BJ (cell line): ENCODE results near the gene ADM2. TPM values are rescaled to one million over a fixed set of nuclear protein-coding genes. Genes with fewer than 3 reads are reported as not detected.
A peak's percentile ranks its signal among the peaks of the same experiment; 100 is the strongest.
"Not testable (repeated sequence)": the region's sequence is repeated elsewhere in the genome, so short reads cannot be mapped to it uniquely, and the experiment has no call there.

Source experiments
- CTCF ChIA-PET: fragments of 350-600 bp; formaldehyde crosslinking; extraction: SDS; loops from one replicate; lab custom pipeline; 2021; ENCODE audit warnings: antibody characterized with exemption, inconsistent platforms; lab: Yijun Ruan, JAX
- POLR2A ChIA-PET: fragments of 300-600 bp; sonication (Branson Sonifier 250); formaldehyde crosslinking; extraction: SDS; loops from one replicate; lab custom pipeline; 2021; ENCODE audit warnings: antibody characterized with exemption; lab: Charles Lee
- DNase-seq: peaks from one replicate; pipeline ENCODE4 v3.0.0-alpha.2; 2011; ENCODE audit warnings: low read depth
- H3K27me3 ChIP-seq: 2 replicates; pipeline ENCODE4 v1.6.0; 2011; ENCODE audit warnings: low read length; ENCODE audit not compliant: control insufficient read depth, insufficient read depth
- H3K36me3 ChIP-seq: 2 replicates; pipeline ENCODE4 v1.5.1; 2011; ENCODE audit warnings: low read length; ENCODE audit not compliant: control insufficient read depth, insufficient read depth
- H3K4me3 ChIP-seq: 2 replicates; pipeline ENCODE4 v1.5.1; 2011; ENCODE audit warnings: low read depth, mild to moderate bottlenecking, control low read depth, low read length
- polyA minus RNA-seq: library from RNA; depleted of rRNA, polyadenylated mRNA; stranded (reverse); fragments of >200 nt; gene quantifications from 2 replicates; pipeline ENCODE4 v1.2.3, GENCODE V29; 2011; rRNA and poly(A)+ RNA removed
- polyA plus RNA-seq: library from polyadenylated mRNA; depleted of rRNA; stranded (reverse); fragments of >200 nt; gene quantifications from 2 replicates; pipeline ENCODE4 v1.2.3, GENCODE V29; 2011; rRNA removed
- TF ChIP-seq, protein P1 (sequence below): IDR thresholded peaks from 2 replicates; pipeline ENCODE4 v1.5.1; 2011; ENCODE audit warnings: low read depth, mild to moderate bottlenecking, control low read depth, inconsistent platforms, low read length, moderate library complexity; ENCODE audit not compliant: insufficient read depth

Gene ADM2, protein sequence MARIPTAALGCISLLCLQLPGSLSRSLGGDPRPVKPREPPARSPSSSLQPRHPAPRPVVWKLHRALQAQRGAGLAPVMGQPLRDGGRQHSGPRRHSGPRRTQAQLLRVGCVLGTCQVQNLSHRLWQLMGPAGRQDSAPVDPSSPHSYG
- polyA plus RNA-seq (8.1 and 16.0 TPM in 2 replicates), polyA minus RNA-seq (6.8 and 7.8 TPM in 2 replicates)

DNA sequence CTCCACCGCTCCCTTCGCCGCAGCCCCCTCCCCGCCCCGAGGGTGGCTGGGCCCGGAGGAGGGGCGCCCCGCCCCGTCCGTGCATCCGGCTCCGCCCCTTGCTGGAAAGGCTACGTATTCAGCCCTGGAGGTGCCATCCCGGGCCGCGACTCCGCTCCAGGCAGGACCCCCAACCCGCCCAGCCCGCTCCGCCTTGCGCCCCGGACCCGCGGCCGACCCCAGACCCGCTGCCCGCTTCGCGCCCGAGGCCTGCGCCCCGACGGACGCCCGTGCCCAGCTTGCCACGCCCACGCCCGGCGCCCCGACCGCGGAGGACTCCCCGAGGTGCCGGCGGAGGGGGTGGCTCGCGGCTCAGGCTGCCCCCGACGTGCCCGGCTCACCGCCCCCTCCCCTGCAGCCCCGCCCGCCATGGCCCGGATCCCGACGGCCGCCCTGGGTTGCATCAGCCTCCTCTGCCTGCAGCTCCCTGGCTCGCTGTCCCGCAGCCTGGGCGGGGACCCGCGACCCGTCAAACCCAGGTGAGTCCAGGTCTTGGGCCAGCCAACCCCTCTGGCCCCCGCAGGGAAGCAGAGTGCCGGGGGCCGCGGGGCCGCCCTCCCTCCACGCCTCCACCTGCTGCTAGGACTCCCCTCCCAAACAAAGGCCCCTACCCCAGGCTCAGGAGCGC, at the start of gene ADM2:
Gene ADM2, plus strand, starts transcription at position 104 of the 667 bp plus-strand sequence. Its CDS starts 305 bp downstream, at position 409.
- peaks cover 8% of the 10 kb centered on the region; the same call in 1 of the 2 replicates for H3K27me3 ChIP-seq
- CTCF ChIA-PET, result interaction anchor here (1.3 kb wide), 1 partner anchor 15 kb away, joined by 3 read pairs; no protein-coding TSS in a partner anchor
- peaks cover 8% of the 10 kb centered on the region; the same call in 1 of the 2 replicates for H3K36me3 ChIP-seq
- POLR2A ChIA-PET, result interaction anchor here (0.6 kb wide), 1 partner anchor 78 kb away, joined by 6 read pairs; no protein-coding TSS in a partner anchor
- TF ChIP-seq, protein P1, sequence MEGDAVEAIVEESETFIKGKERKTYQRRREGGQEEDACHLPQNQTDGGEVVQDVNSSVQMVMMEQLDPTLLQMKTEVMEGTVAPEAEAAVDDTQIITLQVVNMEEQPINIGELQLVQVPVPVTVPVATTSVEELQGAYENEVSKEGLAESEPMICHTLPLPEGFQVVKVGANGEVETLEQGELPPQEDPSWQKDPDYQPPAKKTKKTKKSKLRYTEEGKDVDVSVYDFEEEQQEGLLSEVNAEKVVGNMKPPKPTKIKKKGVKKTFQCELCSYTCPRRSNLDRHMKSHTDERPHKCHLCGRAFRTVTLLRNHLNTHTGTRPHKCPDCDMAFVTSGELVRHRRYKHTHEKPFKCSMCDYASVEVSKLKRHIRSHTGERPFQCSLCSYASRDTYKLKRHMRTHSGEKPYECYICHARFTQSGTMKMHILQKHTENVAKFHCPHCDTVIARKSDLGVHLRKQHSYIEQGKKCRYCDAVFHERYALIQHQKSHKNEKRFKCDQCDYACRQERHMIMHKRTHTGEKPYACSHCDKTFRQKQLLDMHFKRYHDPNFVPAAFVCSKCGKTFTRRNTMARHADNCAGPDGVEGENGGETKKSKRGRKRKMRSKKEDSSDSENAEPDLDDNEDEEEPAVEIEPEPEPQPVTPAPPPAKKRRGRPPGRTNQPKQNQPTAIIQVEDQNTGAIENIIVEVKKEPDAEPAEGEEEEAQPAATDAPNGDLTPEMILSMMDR, result no peak
- DNase-seq, result no peak
- peak within 1 kb of the TSS; percentile 77 for H3K4me3 ChIP-seq

DNA sequence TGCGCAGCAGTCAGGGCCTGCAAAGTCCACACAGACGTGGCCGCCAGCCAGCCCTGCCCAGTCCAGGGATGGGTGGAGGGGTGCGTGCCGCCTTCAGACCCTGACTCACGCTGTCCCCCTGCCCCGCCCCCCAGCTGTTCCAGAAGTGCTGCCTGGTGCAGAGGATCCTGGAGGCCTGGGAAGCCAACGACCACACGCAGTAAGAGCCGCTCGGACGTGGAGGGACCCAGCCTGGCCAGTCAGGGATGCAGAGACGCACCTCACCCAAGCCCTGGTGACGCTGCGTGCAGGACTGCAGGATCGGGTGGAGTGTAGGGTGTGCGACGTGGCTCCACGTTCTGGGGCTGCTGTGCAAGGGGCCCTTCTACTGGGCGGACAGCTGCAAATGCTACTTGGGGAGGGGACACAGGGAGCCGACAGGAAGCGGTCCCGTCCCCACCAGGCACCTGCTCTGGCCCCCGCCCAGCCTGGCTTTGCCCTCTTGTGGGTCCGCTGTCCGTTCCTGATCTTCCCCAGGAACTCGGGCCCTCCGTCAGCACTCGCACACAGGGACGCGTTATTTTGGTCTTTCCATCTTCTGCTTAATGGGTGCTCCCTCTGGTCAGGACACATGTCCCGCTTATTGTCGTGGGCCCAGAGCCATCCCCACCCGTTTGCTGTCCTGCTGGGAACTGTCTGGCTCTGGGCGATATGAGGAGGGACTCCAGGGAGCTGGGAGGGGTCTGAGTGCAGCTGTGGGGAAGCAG, 49.0 kb upstream of the ADM2 start:
- Histone ChIP-seq H3K36me3 (peaks cover 44% of the 10 kb centered on the region), H3K4me3 (no peak overlapping the region), H3K27me3 (no peaks in the 10 kb centered on the region)
- CTCF ChIA-PET, result no interaction called here
- TF ChIP-seq, protein P1, result no peak
- POLR2A ChIA-PET, result no interaction called here
- DNase-seq, result no peak

DNA sequence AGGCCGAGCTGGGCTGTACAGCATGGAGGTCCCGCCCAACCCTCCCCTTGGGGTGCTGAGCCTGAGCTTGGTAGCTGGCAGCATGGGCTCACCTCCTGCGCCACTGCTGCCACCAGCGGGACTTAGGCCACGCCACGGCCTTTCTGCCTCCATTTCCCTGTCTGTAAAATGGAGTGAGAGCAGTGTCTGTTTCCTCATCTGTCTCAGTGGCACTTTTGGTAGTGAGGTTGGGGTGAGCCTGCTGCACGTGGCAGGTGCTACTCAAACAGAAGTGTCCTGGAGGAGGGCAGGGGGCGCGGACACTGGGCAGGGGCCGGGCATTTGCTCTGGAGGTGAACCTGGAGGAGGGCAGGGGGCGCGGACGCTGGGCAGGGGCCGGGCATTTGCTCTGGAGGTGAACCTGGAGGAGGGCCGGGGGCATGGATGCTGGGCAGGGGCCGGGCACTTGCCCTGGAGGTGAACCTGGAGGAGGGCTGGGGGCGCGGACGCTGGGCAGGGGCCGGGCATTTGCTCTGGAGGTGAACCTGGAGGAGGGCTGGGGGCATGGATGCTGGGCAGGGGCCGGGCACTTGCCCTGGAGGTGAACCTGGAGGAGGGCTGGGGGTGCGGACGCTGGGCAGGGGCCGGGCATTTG, 48.3 kb upstream of the ADM2 start:
- H3K36me3 ChIP-seq, result peaks cover 48% of the 10 kb centered on the region
- H3K27me3 ChIP-seq, H3K4me3 ChIP-seq, DNase-seq, CTCF ChIA-PET, POLR2A ChIA-PET: not testable (repeated sequence)

DNA sequence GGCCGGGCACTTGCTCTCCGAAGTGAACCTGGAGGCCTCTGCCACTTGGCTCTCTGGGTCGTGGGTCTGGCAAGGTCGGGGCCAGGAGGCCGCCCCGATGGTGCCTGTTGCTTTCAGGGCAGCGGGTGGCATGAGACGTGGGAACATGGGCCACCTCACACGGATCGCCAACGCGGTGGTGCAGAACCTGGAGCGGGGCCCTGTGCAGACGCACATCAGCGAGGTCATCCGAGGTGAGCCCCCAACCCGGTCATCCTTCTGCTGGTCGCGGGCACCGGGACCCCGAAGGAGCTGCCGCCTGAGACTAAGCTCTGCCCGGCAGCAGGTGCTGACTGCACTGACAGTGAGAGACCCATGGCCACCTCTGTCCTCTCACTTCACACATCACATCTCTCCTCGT, 46.5 kb upstream of the ADM2 start:
- POLR2A ChIA-PET, result no interaction called here
- peaks cover 56% of the 10 kb centered on the region for H3K36me3 ChIP-seq
- H3K27me3 ChIP-seq, result no peaks in the 10 kb centered on the region
- TF ChIP-seq, protein P1, result no peak
- CTCF ChIA-PET, result interaction anchor here (0.6 to 1.0 kb wide), 2 partner anchors 51 to 228 kb away, joined by 3 read pairs; no protein-coding TSS in a partner anchor
- no peak overlapping the region for H3K4me3 ChIP-seq
- no peak for DNase-seq

DNA sequence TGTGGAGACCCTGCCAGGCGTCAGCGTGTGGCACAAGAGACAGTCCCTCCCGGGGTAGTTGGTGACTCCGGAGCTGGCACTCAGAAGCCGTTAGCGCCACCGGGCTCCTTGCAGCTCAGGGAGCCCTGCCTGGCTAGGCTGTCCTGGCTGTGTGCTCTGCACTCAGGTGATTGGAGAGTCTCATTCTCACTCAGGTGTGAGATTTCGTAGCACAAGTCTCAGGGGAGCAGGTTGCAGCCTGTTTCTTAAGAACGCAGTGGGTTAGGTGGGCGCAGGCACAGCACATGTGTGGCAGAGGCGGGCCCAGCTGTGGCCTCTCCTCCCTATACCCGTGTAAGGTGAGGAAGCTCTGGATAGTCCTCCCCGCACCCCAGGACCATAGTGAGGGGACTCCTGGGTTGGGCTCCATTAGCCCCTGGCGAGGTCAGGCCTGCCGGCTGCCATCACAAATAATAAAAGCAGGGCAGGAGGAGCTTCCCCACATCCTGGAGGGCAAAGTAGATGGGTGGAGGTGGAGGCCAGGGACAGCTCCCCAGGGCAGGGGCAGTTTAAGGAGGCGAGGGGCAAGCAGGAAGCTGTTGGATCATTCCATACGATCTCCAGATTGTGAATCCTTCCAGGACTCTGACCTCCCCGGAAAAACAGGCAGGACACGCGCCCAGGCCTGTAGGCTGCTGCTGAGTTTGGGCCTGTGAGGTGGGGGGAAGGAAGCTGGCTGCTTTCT, 45.9 kb upstream of the ADM2 start:
- TF ChIP-seq, protein P1, result no peak
- no peaks in the 10 kb centered on the region for H3K27me3 ChIP-seq
- POLR2A ChIA-PET, result no interaction called here
- H3K36me3 ChIP-seq, result peaks cover 56% of the 10 kb centered on the region
- H3K4me3 ChIP-seq, result no peak overlapping the region
- DNase-seq, result no peak
- CTCF ChIA-PET, result interaction anchor here (0.6 to 1.0 kb wide), 2 partner anchors 51 to 229 kb away, joined by 3 read pairs; no protein-coding TSS in a partner anchor
